ENCODE results near the gene F8A2. TPM values are rescaled to one million over a fixed set of nuclear protein-coding genes. Genes with fewer than 3 reads are reported as not detected.

The F8A2 gene
- total and polyA plus RNA-seq, 9 of the 15 experiments (the other 6 are each of a cell fraction or from before 2014, with no cell fraction given): not detected

GRCh38 chrX:155334486-155335336 lies 47.2 kb upstream of the F8A2 start, which contains the start of gene CLIC2 (continued):
- TF ChIP-seq CHD7 (IDR thresholded peaks at IDR 0.05; ENCODE audit: low read depth, low read length): no peak
- no peak for TF ChIP-seq GTF2A2 (tag; IDR thresholded peaks at IDR 0.05)
- no peak for TF ChIP-seq ZKSCAN8 (CRISPR knock-in tag; IDR thresholded peaks at IDR 0.05)
- TF ChIP-seq NR4A1 (CRISPR knock-in tag; IDR thresholded peaks at IDR 0.05): no peak
- TF ChIP-seq NR4A1 (tag; IDR thresholded peaks at IDR 0.05): no peak
- TF ChIP-seq TFAP4 (CRISPR knock-in tag; IDR thresholded peaks at IDR 0.05; ENCODE audit: borderline replicate concordance): peak; percentile 52; the same call in 1 of the 2 replicates
- no peak for TF ChIP-seq ZNF707 (CRISPR knock-in tag; conservative IDR thresholded peaks at IDR 0.05)
- TF ChIP-seq ZC3H4 (CRISPR knock-in tag; IDR thresholded peaks at IDR 0.05; ENCODE audit: borderline replicate concordance): no peak
- TF ChIP-seq CHD2 (IDR thresholded peaks at IDR 0.05; ENCODE audit: low read depth, low read length): no peak
- TF ChIP-seq TAL1 (IDR thresholded peaks at IDR 0.05): peak; percentile 81
- TF ChIP-seq ARNT (IDR thresholded peaks at IDR 0.05): peak; percentile 82 to 100; a peak in 3 of 4 replicates
- no peak for TF ChIP-seq PREB (CRISPR knock-in tag; IDR thresholded peaks at IDR 0.05)
- TF ChIP-seq CREB3 (tag; conservative IDR thresholded peaks at IDR 0.05; ENCODE audit: low read depth): no peak
